ENCODE measurements around the gene VMP1.

VMP1 gene

GRCh38 chr17:59766491-59766890 is 59.0 kb downstream of the VMP1 start:
- H3K4me3 ChIP-seq (ENCODE audit: low read depth, low read length): no peak overlapping the region
- no peak for TF ChIP-seq CTCF (IDR thresholded peaks at IDR 0.05; ENCODE audit: insufficient read depth, low read length, missing control alignments)
- no peak for DNase-seq (ENCODE audit: low read depth, low spot score)
- ChIA-PET CTCF (no interaction called here), POLR2A (no interaction called here)

- no peak overlapping the region for H3K4me3 ChIP-seq (ENCODE audit: low read depth, low read length)
- CTCF ChIA-PET: no interaction called here
- no peak for TF ChIP-seq CTCF (IDR thresholded peaks at IDR 0.05; ENCODE audit: insufficient read depth, low read length, missing control alignments)
- POLR2A ChIA-PET: no interaction called here
- DNase-seq (ENCODE audit: low read depth, low spot score): no peak
Measured at GRCh38 chr17:59767176-59767575, 59.7 kb downstream of the VMP1 start.

GRCh38 chr17:59769887-59770286 is 62.4 kb downstream of the VMP1 start:
- TF ChIP-seq CTCF (IDR thresholded peaks at IDR 0.05; ENCODE audit: insufficient read depth, low read length, missing control alignments): no peak
- H3K4me3 ChIP-seq (ENCODE audit: low read depth, low read length): no peak overlapping the region
- no peak for DNase-seq (ENCODE audit: low read depth, low spot score)
- CTCF ChIA-PET: interaction anchor here (1.3 kb wide), 1 partner anchor 13 kb away, joined by 3 read pairs; no protein-coding TSS in a partner anchor
- POLR2A ChIA-PET: no interaction called here

- DNase-seq (ENCODE audit: low read depth, low spot score): no peak
- H3K4me3 ChIP-seq (ENCODE audit: low read depth, low read length): no peak overlapping the region
- TF ChIP-seq CTCF (IDR thresholded peaks at IDR 0.05; ENCODE audit: insufficient read depth, low read length, missing control alignments): no peak
- POLR2A ChIA-PET: interaction anchor here (1.1 kb wide), 1 partner anchor 73 kb away, joined by 3 read pairs; no protein-coding TSS in a partner anchor
- CTCF ChIA-PET: interaction anchor here (0.5 to 1.0 kb wide), 2 partner anchors 12 to 43 kb away, joined by 3 read pairs; no protein-coding TSS in a partner anchor
Measured at GRCh38 chr17:59771093-59771492, 63.6 kb downstream of the VMP1 start.

- no peak overlapping the region for H3K4me3 ChIP-seq (ENCODE audit: low read depth, low read length)
- TF ChIP-seq CTCF (IDR thresholded peaks at IDR 0.05; ENCODE audit: insufficient read depth, low read length, missing control alignments): no peak
- POLR2A ChIA-PET: no interaction called here
- CTCF ChIA-PET: interaction anchor here (1.8 kb wide), 1 partner anchor 11 kb away, joined by 6 read pairs; no protein-coding TSS in a partner anchor
- no peak for DNase-seq (ENCODE audit: low read depth, low spot score)
Measured at GRCh38 chr17:59775786-59776350, 68.4 kb downstream of the VMP1 start.

- ChIA-PET CTCF (no interaction called here), POLR2A (no interaction called here)
- no peak for DNase-seq (ENCODE audit: low read depth, low spot score)
- no peak for TF ChIP-seq CTCF (IDR thresholded peaks at IDR 0.05; ENCODE audit: insufficient read depth, low read length, missing control alignments)
- H3K4me3 ChIP-seq (ENCODE audit: low read depth, low read length): no peak overlapping the region
Measured at GRCh38 chr17:59776577-59776976, 69.1 kb downstream of the VMP1 start.

Measured in AG04449 (cell line).